ENCODE results near the gene WHRN. TPM values are rescaled to one million over a fixed set of nuclear protein-coding genes. Genes with fewer than 3 reads are reported as not detected.

Gene WHRN
- total RNA-seq, 2 donors from 2014 or later = 3.3 to 3.6 TPM

GRCh38 chr9:114454652-114455051 is 50.6 kb downstream of the WHRN start:
- intact Hi-C loops (cut with DNase I) = no loop called here
- no peak for TF ChIP-seq CTCF (IDR thresholded peaks at IDR 0.05)
- Histone ChIP-seq H3K4me1 (no peaks in the 10 kb centered on the region), H3K4me3 (no peak overlapping the region), H3K27ac (no peak overlapping the region), H3K27me3 (no peaks in the 10 kb centered on the region), H3K9me3 (no peaks in the 10 kb centered on the region), H3K36me3 (no peaks in the 10 kb centered on the region), H3K9ac (ENCODE audit: low read depth in 2 of 2, low read length in 2 of 2) (no peak overlapping the region)
- no peak for DNase-seq

- intact Hi-C loops (cut with DNase I) = no loop called here
- no peaks in the 10 kb centered on the region for H3K4me1 ChIP-seq
- H3K9ac ChIP-seq (ENCODE audit: low read depth in 2 of 2, low read length in 2 of 2) = no peak overlapping the region
- H3K27ac ChIP-seq = no peak overlapping the region
- peak; percentile 39 for DNase-seq
- H3K36me3 ChIP-seq = no peaks in the 10 kb centered on the region
- H3K4me3 ChIP-seq = no peak overlapping the region
- no peak for TF ChIP-seq CTCF (IDR thresholded peaks at IDR 0.05)
- no peaks in the 10 kb centered on the region for H3K9me3 ChIP-seq
- H3K27me3 ChIP-seq = no peaks in the 10 kb centered on the region
Observed at GRCh38 chr9:114452219-114453165, 52.8 kb downstream of the WHRN start.

GRCh38 chr9:114451707-114452031 is 53.6 kb downstream of the WHRN start:
- no peak for DNase-seq
- TF ChIP-seq CTCF (IDR thresholded peaks at IDR 0.05) = no peak
- intact Hi-C loops (cut with DNase I) = no loop called here
- H3K9me3 ChIP-seq = no peaks in the 10 kb centered on the region
- H3K27ac ChIP-seq = no peak overlapping the region
- H3K4me1 ChIP-seq = no peaks in the 10 kb centered on the region
- no peak overlapping the region for H3K9ac ChIP-seq (ENCODE audit: low read depth in 2 of 2, low read length in 2 of 2)
- H3K36me3 ChIP-seq = no peaks in the 10 kb centered on the region
- H3K4me3 ChIP-seq = no peak overlapping the region
- no peaks in the 10 kb centered on the region for H3K27me3 ChIP-seq

GRCh38 chr9:114450833-114451706 is 54.2 kb downstream of the WHRN start:
- no peak overlapping the region for H3K9ac ChIP-seq (ENCODE audit: low read depth in 2 of 2, low read length in 2 of 2)
- no peaks in the 10 kb centered on the region for H3K27me3 ChIP-seq
- no peaks in the 10 kb centered on the region for H3K36me3 ChIP-seq
- no peaks in the 10 kb centered on the region for H3K4me1 ChIP-seq
- intact Hi-C loops (cut with DNase I) = no loop called here
- H3K27ac ChIP-seq = no peak overlapping the region
- no peak for DNase-seq
- TF ChIP-seq CTCF (IDR thresholded peaks at IDR 0.05) = no peak
- H3K4me3 ChIP-seq = no peak overlapping the region
- no peaks in the 10 kb centered on the region for H3K9me3 ChIP-seq

GRCh38 chr9:114450181-114450580 is 55.1 kb downstream of the WHRN start:
- Histone ChIP-seq H3K4me3 (no peak overlapping the region), H3K9ac (ENCODE audit: low read depth in 2 of 2, low read length in 2 of 2) (no peak overlapping the region), H3K36me3 (no peaks in the 10 kb centered on the region), H3K27ac (no peak overlapping the region), H3K9me3 (no peaks in the 10 kb centered on the region), H3K4me1 (no peaks in the 10 kb centered on the region), H3K27me3 (no peaks in the 10 kb centered on the region)
- TF ChIP-seq CTCF (IDR thresholded peaks at IDR 0.05) = no peak
- intact Hi-C loops (cut with DNase I) = no loop called here
- DNase-seq = no peak

Measured in colonic mucosa (tissue), 4 donors.